Sciatic nerve (tissue), 2 donors: ENCODE data around the gene C4A. TPM values are rescaled to one million over a fixed set of nuclear protein-coding genes. Genes with fewer than 3 reads are reported as not detected.
"Not testable (repeated sequence)": the region's sequence is repeated elsewhere in the genome, so short reads cannot be mapped to it uniquely, and the experiment has no call there.

ENCODE experiments used
- ATAC-seq: fragments of 200-7000 bp; cut with Tn5 transposase; one replicate; pipeline ENCODE4 v1.9.1; 2020; ENCODE audit warnings: mild to moderate bottlenecking, moderate library complexity
- DNase-seq: peaks from one replicate; pipeline ENCODE4 v3.0.0-alpha.2; 2020; ENCODE audit warnings: low spot score
- intact Hi-C: fragments of 100-400 bp; cut with DNase I; formaldehyde crosslinking; loops from one replicate; pipeline ENCODE4 v1.14.2; 2022
- total RNA-seq: library from RNA; stranded (reverse); fragmentation: NEBNext Ultra II Directional; extraction: Animal tissue kit (Norgen Biotek cat#: 25700); gene quantifications from one replicate; pipeline ENCODE4 v1.2.1, GENCODE V29; 2021
- donor health status: DM: no; HTN: no; CAD: no.
- donor health status: DM: no; HTN: no; CAD: no.

Gene C4A
- 453 TPM for total RNA-seq

GRCh38 chr6:31981744-31982143 is at the start of gene C4A:
Gene C4A, plus strand, starts transcription at chr6:31982057. Its CDS starts 51 bp downstream, at chr6:31982108.
- DNase-seq, intact Hi-C loops: not testable (repeated sequence)
- ATAC-seq = peak; percentile 90

GRCh38 chr6:31932137-31932536 is 49.7 kb upstream of the C4A start:
- ATAC-seq, DNase-seq, intact Hi-C loops: not testable (repeated sequence)

- DNase-seq (no peak), ATAC-seq (peak; percentile 36)
- intact Hi-C loops = no loop called here
These were observed 48.3 kb upstream of the C4A start for GRCh38 chr6:31933537-31933936.

- intact Hi-C loops = no loop called here
- DNase-seq (no peak), ATAC-seq (no peak)
These were observed 46.8 kb upstream of the C4A start for GRCh38 chr6:31935021-31935420.

- ATAC-seq (no peak), DNase-seq (no peak)
- intact Hi-C loops = no loop called here
These were observed 46.0 kb upstream of the C4A start for GRCh38 chr6:31935823-31936222.

- no peak for DNase-seq
- intact Hi-C loops = no loop called here
These were observed 41.6 kb upstream of the C4A start for GRCh38 chr6:31940256-31940664.

GRCh38 chr6:31943742-31944141 is 38.1 kb upstream of the C4A start:
- intact Hi-C loops = no loop called here
- ATAC-seq (no peak), DNase-seq (no peak)

More at GRCh38 chr6:31940256-31940664, 41.6 kb upstream of the C4A start:
- ATAC-seq = no peak

GRCh38 chr6:31945154-31945506 is 36.7 kb upstream of the C4A start:
- DNase-seq = no peak
- ATAC-seq = no peak
- intact Hi-C loops = no loop called here

GRCh38 chr6:31945507-31946369 is 36.1 kb upstream of the C4A start, which contains the start of gene CFB:
Gene CFB, plus strand, starts transcription at chr6:31946095. Its CDS starts 127 bp downstream, at chr6:31946222.
- intact Hi-C loops = no loop called here
- DNase-seq = peak; percentile 87
- peak; percentile 91 for ATAC-seq

- intact Hi-C loops = no loop called here
- DNase-seq (no peak), ATAC-seq (no peak)
These were observed 35.4 kb upstream of the C4A start for GRCh38 chr6:31946370-31946885.

- intact Hi-C loops = no loop called here
- no peak for ATAC-seq
- DNase-seq = no peak
These were observed 34.7 kb upstream of the C4A start for GRCh38 chr6:31947070-31947675.

- intact Hi-C loops = no loop called here
- ATAC-seq (no peak), DNase-seq (no peak)
These were observed 34.0 kb upstream of the C4A start for GRCh38 chr6:31947864-31948263.

- DNase-seq (no peak), ATAC-seq (no peak)
- intact Hi-C loops = no loop called here
These were observed 33.6 kb upstream of the C4A start for GRCh38 chr6:31948306-31948705.

GRCh38 chr6:31948753-31949413 is 33.0 kb upstream of the C4A start:
- ATAC-seq (no peak), DNase-seq (no peak)
- intact Hi-C loops = no loop called here

GRCh38 chr6:31949926-31950548 is 31.8 kb upstream of the C4A start:
- no peak for DNase-seq
- no peak for ATAC-seq
- intact Hi-C loops = loop anchor here (5.0 kb wide), 1 partner anchor 48 kb away; the partner anchor contains the start of gene ZBTB12

GRCh38 chr6:31952140-31952805 is 29.6 kb upstream of the C4A start:
- intact Hi-C loops = loop anchor here (5.0 kb wide), 1 partner anchor 50 kb away; the partner anchor contains the start of gene ZBTB12
- peak; percentile 78 for DNase-seq
- peak; percentile 78 for ATAC-seq

GRCh38 chr6:31952890-31953289 is 29.0 kb upstream of the C4A start:
- intact Hi-C loops = loop anchor here (5.0 kb wide), 1 partner anchor 51 kb away; the partner anchor contains the start of gene ZBTB12
- DNase-seq (no peak), ATAC-seq (no peak)

GRCh38 chr6:31954511-31954910 is 27.3 kb upstream of the C4A start:
- ATAC-seq (no peak), DNase-seq (no peak)
- intact Hi-C loops = loop anchor here (5.0 kb wide), 1 partner anchor 52 kb away; the partner anchor contains the start of gene ZBTB12
